H1 (cell line): ENCODE measurements around the gene ANAPC7.
"Not testable (repeated sequence)": the region's sequence is repeated elsewhere in the genome, so short reads cannot be mapped to it uniquely, and the experiment has no call there.

ENCODE experiments used
- CTCF ChIP-seq, 3 experiments: IDR thresholded peaks; 1 replicate in 2 of 3; 2 replicates in 1 of 3; pipeline versions ENCODE4 v1.5.1 to v1.6.1; 2011; ENCODE audit warnings: low read length in 3 of 3, mild to moderate bottlenecking in 3 of 3, inconsistent platforms in 2 of 3, low read depth in 1 of 3, moderate library complexity in 1 of 3; ENCODE audit not compliant: insufficient read depth in 1 of 3; ENCODE audit errors: control extremely low read depth in 1 of 3
- EZH2 ChIP-seq: fragments of 200-600 bp; sonication (generic); IDR thresholded peaks from 2 replicates; pipeline ENCODE4 v1.7.1; 2012; ENCODE audit warnings: low read depth, mild to moderate bottlenecking, moderate library complexity, low read length, inconsistent platforms; ENCODE audit not compliant: severe bottlenecking
- POLR2A ChIP-seq, 2 experiments: IDR thresholded peaks; 1 replicate in 1 of 2; 2 replicates in 1 of 2; pipeline ENCODE4 v1.6.1; 2011; ENCODE audit warnings: low read depth in 2 of 2, low read length in 2 of 2, mild to moderate bottlenecking in 2 of 2; ENCODE audit errors: control extremely low read depth in 1 of 2
- POLR2AphosphoS5 ChIP-seq: IDR thresholded peaks from 2 replicates; pipeline ENCODE4 v1.6.1; 2011; ENCODE audit warnings: low read depth, low read length
- RNF2 ChIP-seq: fragments of 200-900, 300-1000 bp; sonication (generic); IDR thresholded peaks from 2 replicates; pipeline ENCODE4 v1.7.1; 2016; ENCODE audit warnings: borderline replicate concordance, low read depth, mild to moderate bottlenecking, antibody characterized with exemption, low read length; ENCODE audit not compliant: poor library complexity, severe bottlenecking; ENCODE audit errors: missing control alignments
- SP1 ChIP-seq: IDR thresholded peaks from 2 replicates; pipeline ENCODE4 v1.6.1; 2011; ENCODE audit warnings: low read depth, low read length
- SP2 ChIP-seq: IDR thresholded peaks from 2 replicates; pipeline ENCODE4 v1.6.1; 2012; ENCODE audit warnings: mild to moderate bottlenecking, low read length, inconsistent platforms
- TF ChIP-seq, protein P1 (sequence below): IDR thresholded peaks from 2 replicates; pipeline ENCODE4 v1.6.1; 2012; ENCODE audit warnings: inconsistent platforms

DNA sequence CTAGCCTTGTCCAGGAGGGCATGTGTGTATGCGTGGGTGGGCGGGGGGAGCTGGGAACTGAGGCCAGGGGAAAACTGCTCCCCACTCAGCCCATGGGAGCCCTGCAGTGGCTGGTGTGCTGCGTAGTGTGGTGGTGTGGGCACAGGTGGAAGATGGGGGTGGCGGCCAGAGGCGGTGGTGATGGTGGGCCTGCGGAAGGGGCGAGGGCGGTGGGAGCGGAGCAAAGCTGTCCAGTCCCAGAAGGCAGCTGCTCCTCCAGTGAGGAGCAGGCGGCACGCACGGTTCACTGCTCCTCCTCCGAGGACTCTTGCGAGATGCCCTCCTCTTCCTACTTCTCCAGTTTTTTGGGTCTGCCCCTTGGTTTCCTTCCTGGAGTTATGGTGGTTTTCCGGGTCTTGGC lies 26.2 kb upstream of the ANAPC7 start:
- not testable (repeated sequence) for TF ChIP-seq CTCF (IDR thresholded peaks at IDR 0.05; ENCODE audit: control extremely low read depth in 1 of 3, insufficient read depth in 1 of 3, low read depth in 1 of 3, low read length in 3 of 3); EZH2; POLR2AphosphoS5; SP1; POLR2A (IDR thresholded peaks at IDR 0.05; ENCODE audit: control extremely low read depth in 1 of 2, low read depth in 2 of 2, low read length in 2 of 2); RNF2; SP2
- TF ChIP-seq, protein P1, sequence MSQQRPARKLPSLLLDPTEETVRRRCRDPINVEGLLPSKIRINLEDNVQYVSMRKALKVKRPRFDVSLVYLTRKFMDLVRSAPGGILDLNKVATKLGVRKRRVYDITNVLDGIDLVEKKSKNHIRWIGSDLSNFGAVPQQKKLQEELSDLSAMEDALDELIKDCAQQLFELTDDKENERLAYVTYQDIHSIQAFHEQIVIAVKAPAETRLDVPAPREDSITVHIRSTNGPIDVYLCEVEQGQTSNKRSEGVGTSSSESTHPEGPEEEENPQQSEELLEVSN: not testable (repeated sequence)
